HCT116 (cell line): ENCODE results near the gene PRKN. TPM values are rescaled to one million over a fixed set of nuclear protein-coding genes. Genes with fewer than 3 reads are reported as not detected.

ENCODE experiments used
- ATAC-seq: fragments of 200-7000 bp; cut with Tn5 transposase; 2 replicates; pipeline ENCODE4 v1.9.1; 2020; ENCODE audit warnings: mild to moderate bottlenecking, moderate library complexity
- BruUV-seq: library from RNA; stranded (reverse); fragments of 400-500 nt; replicated peaks from 2 replicates; lab custom pipeline; 2021; lab: Mats Ljungman, UMichigan
- CTCF ChIA-PET: fragments of 300-600 bp; sonication (Branson Sonifier 250); formaldehyde crosslinking; loops from one replicate; lab custom pipeline; 2021; ENCODE audit warnings: antibody characterized with exemption; lab: Charles Lee
- POLR2A ChIA-PET: fragments of 300-600, 350-600 bp; sonication (Branson Sonifier 250); formaldehyde crosslinking; loops from one replicate; lab custom pipeline; 2021; ENCODE audit warnings: antibody characterized with exemption; lab: Charles Lee
- RAD21 ChIA-PET, 2 experiments: fragments of 300-600 bp; sonication (Branson Sonifier 250); formaldehyde crosslinking; loops; one replicate each; lab custom pipeline; 2023; ENCODE audit warnings: low total read pairs in 2 of 2; ENCODE audit not compliant: uncharacterized antibody in 2 of 2, unreplicated experiment in 2 of 2, low non-redundant PET in 1 of 2; lab: Charles Lee
- DNase-seq: peaks from one replicate; pipeline ENCODE4 v3.0.0-alpha.2; 2010; ENCODE audit warnings: low read depth, low spot score
- H2AFZ ChIP-seq: fragments of 200-600 bp; shearing (Covaris generic), sonication (generic); 2 replicates; pipeline ENCODE4 v1.6.1; 2017; ENCODE audit warnings: low read depth, mixed run types, mixed read lengths, antibody characterized with exemption, low read length; ENCODE audit not compliant: poor library complexity, severe bottlenecking
- H3K27ac ChIP-seq: 2 replicates; pipeline ENCODE4 v1.5.1; 2012; ENCODE audit warnings: low read depth, low read length
- H3K27me3 ChIP-seq: fragments of 200-600 bp; sonication (generic); 2 replicates; pipeline ENCODE4 v1.6.1; 2016; ENCODE audit warnings: mixed run types, low read length, mixed read lengths; ENCODE audit not compliant: insufficient read depth
- H3K36me3 ChIP-seq, 2 experiments: fragments of 200-500 bp in 1 of 2; fragments of 200-600 bp in 1 of 2; sonication (Bioruptor generic) in 1 of 2; sonication (generic) in 1 of 2; 2 replicates each; pipeline versions ENCODE4 v1.5.1 to v1.6.1; 2014 to 2016; ENCODE audit warnings: low read length in 2 of 2, inconsistent platforms in 1 of 2, mixed read lengths in 1 of 2, mixed run types in 1 of 2; ENCODE audit not compliant: insufficient read depth in 2 of 2, control insufficient read depth in 1 of 2
- H3K4me1 ChIP-seq, 2 experiments: fragments of 200-600 bp in 1 of 2; sonication (generic) in 1 of 2; 2 replicates each; pipeline versions ENCODE4 v1.5.1 to v1.6.1; 2012 to 2017; ENCODE audit warnings: low read length in 2 of 2, inconsistent platforms in 1 of 2, mild to moderate bottlenecking in 1 of 2, mixed read lengths in 1 of 2, mixed run types in 1 of 2, moderate library complexity in 1 of 2; ENCODE audit not compliant: insufficient read depth in 2 of 2, control insufficient read depth in 1 of 2
- H3K4me2 ChIP-seq: fragments of 200-600 bp; sonication (generic); 2 replicates; pipeline ENCODE4 v1.6.1; 2017; ENCODE audit warnings: mixed run types, low read length, mixed read lengths
- H3K4me3 ChIP-seq, 2 experiments: fragments of 200-600 bp in 1 of 2; sonication (generic) in 1 of 2; replicated peaks in 1 of 2; 2 replicates each; pipeline ENCODE4 v1.5.1; 2011 to 2016; ENCODE audit warnings: low read length in 2 of 2, control low read depth in 1 of 2, low read depth in 1 of 2, mild to moderate bottlenecking in 1 of 2, mixed read lengths in 1 of 2, mixed run types in 1 of 2
- H3K79me2 ChIP-seq: fragments of 200-600 bp; sonication (generic); 2 replicates; pipeline ENCODE4 v1.6.1; 2017; ENCODE audit warnings: mild to moderate bottlenecking, mixed run types, low read length, moderate library complexity, mixed read lengths; ENCODE audit not compliant: insufficient read depth
- H3K9ac ChIP-seq: fragments of 200-600 bp; sonication (generic); 2 replicates; pipeline ENCODE4 v1.6.1; 2016; ENCODE audit warnings: low read length, mixed read lengths
- H3K9me2 ChIP-seq: fragments of 200-600 bp; sonication (generic), shearing (Covaris generic); 2 replicates; pipeline ENCODE4 v1.6.1; 2017; ENCODE audit warnings: mixed run types, mild to moderate bottlenecking, moderate library complexity; ENCODE audit not compliant: insufficient read depth
- H3K9me3 ChIP-seq, 2 experiments: fragments of 200-500 bp in 1 of 2; fragments of 200-600 bp in 1 of 2; sonication (Bioruptor generic) in 1 of 2; sonication (generic) in 1 of 2; 2 replicates each; pipeline ENCODE4 v1.6.1; 2014 to 2017; ENCODE audit warnings: low read length in 2 of 2, mixed read lengths in 2 of 2, inconsistent platforms in 1 of 2, low read depth in 1 of 2, mild to moderate bottlenecking in 1 of 2, mixed run types in 1 of 2, moderate library complexity in 1 of 2; ENCODE audit not compliant: control insufficient read depth in 1 of 2, insufficient read depth in 1 of 2
- H4K20me1 ChIP-seq: fragments of 200-600 bp; sonication (generic), shearing (Covaris generic); 2 replicates; pipeline ENCODE4 v1.6.1; 2017; ENCODE audit warnings: mixed run types, mild to moderate bottlenecking, moderate library complexity; ENCODE audit not compliant: insufficient read depth
- ATF3 ChIP-seq: IDR thresholded peaks from 2 replicates; pipeline ENCODE4 v1.6.1; 2012
- CBX3 ChIP-seq: IDR thresholded peaks from 2 replicates; pipeline ENCODE4 v1.6.1; 2012; ENCODE audit warnings: low read depth
- CEBPB ChIP-seq: IDR thresholded peaks from 2 replicates; pipeline ENCODE4 v1.6.1; 2012; ENCODE audit warnings: low read depth
- CTCF ChIP-seq, 3 experiments: fragments of 200-600 bp in 1 of 3; sonication (generic) in 1 of 3; IDR thresholded peaks in 2 of 3; conservative IDR thresholded peaks in 1 of 3; 2 replicates each; pipeline ENCODE4 v1.5.1; 2012 to 2017; ENCODE audit warnings: low read depth in 2 of 3, low read length in 2 of 3, antibody characterized with exemption in 1 of 3, borderline replicate concordance in 1 of 3, control low read depth in 1 of 3, mild to moderate bottlenecking in 1 of 3, mixed read lengths in 1 of 3, mixed run types in 1 of 3, moderate library complexity in 1 of 3; ENCODE audit not compliant: insufficient read depth in 1 of 3
- EGR1 ChIP-seq: IDR thresholded peaks from 2 replicates; pipeline ENCODE4 v1.6.1; 2012; ENCODE audit warnings: low read depth
- ELF1 ChIP-seq: IDR thresholded peaks from 2 replicates; pipeline ENCODE4 v1.6.1; 2012; ENCODE audit warnings: low read depth, borderline replicate concordance
- EZH2 ChIP-seq: fragments of 200-600 bp; sonication (generic); IDR thresholded peaks from 2 replicates; pipeline ENCODE4 v1.6.1; 2017; ENCODE audit warnings: antibody characterized with exemption, mixed run types
- EZH2phosphoT487 ChIP-seq: fragments of 200-600 bp; IDR thresholded peaks from 2 replicates; pipeline ENCODE4 v1.6.1; 2018; ENCODE audit warnings: antibody characterized with exemption, borderline replicate concordance
- FOSL1 ChIP-seq: IDR thresholded peaks from 2 replicates; pipeline ENCODE4 v1.6.1; 2012; ENCODE audit warnings: low read depth
- JUND ChIP-seq: IDR thresholded peaks from 2 replicates; pipeline ENCODE4 v1.6.1; 2012
- POLR2A ChIP-seq: IDR thresholded peaks from 2 replicates; pipeline ENCODE4 v1.7.0; 2011; ENCODE audit warnings: borderline replicate concordance; ENCODE audit not compliant: insufficient read depth, insufficient read length; ENCODE audit errors: extremely low read depth
- POLR2AphosphoS5 ChIP-seq: IDR thresholded peaks from 2 replicates; pipeline ENCODE4 v1.6.1; 2011; ENCODE audit warnings: mild to moderate bottlenecking, low read depth, low read length, moderate library complexity
- RAD21 ChIP-seq: IDR thresholded peaks from 2 replicates; pipeline ENCODE4 v1.6.1; 2012; ENCODE audit warnings: low read depth, mild to moderate bottlenecking
- REST ChIP-seq: IDR thresholded peaks from 2 replicates; pipeline ENCODE4 v1.6.1; 2012; ENCODE audit warnings: low read depth
- SP1 ChIP-seq: IDR thresholded peaks from 2 replicates; pipeline ENCODE4 v1.6.1; 2012; ENCODE audit warnings: low read depth
- TCF7L2 ChIP-seq: IDR thresholded peaks from 2 replicates; pipeline ENCODE4 v1.7.0; 2011; ENCODE audit warnings: borderline replicate concordance, inconsistent platforms; ENCODE audit not compliant: insufficient read depth, insufficient read length; ENCODE audit errors: extremely low read depth
- YY1 ChIP-seq: IDR thresholded peaks from 2 replicates; pipeline ENCODE4 v1.6.1; 2011; ENCODE audit warnings: low read length, low read depth, moderate library complexity, mild to moderate bottlenecking; ENCODE audit not compliant: insufficient replicate concordance; ENCODE audit errors: extremely low read depth
- ZFX ChIP-seq: fragments of 450-650 bp; IDR thresholded peaks from 2 replicates; pipeline ENCODE4 v1.6.1; 2017
- ZNF274 ChIP-seq: fragments of 200-500 bp; sonication (Bioruptor generic); IDR thresholded peaks from 2 replicates; pipeline ENCODE4 v1.6.1; 2014; ENCODE audit warnings: mild to moderate bottlenecking, low read depth, low read length, inconsistent platforms
- intact Hi-C: fragments of 100-400 bp; cut with micrococcal nuclease; formaldehyde crosslinking; loops from 2 replicates; pipeline ENCODE4 v1.10.0; 2022
- total RNA-seq: library from RNA; stranded (reverse); gene quantifications from one replicate; pipeline ENCODE4 v1.2.1, GENCODE V29; 2021; ENCODE audit not compliant: unreplicated experiment

The PRKN gene
- total RNA-seq, 1 experiment from 2014 or later = 2.6 TPM

- POLR2A ChIA-PET = no interaction called here
- Histone ChIP-seq H3K4me3 (no peak overlapping the region), H3K9me2 (no peaks in the 10 kb centered on the region), H4K20me1 (no peaks in the 10 kb centered on the region), H3K27me3 (no peaks in the 10 kb centered on the region), H3K9me3 (no peaks in the 10 kb centered on the region)
- ATAC-seq = no peak
- BruUV-seq = no TSS peak
- no peak for TF ChIP-seq EGR1
- no peak for TF ChIP-seq EZH2phosphoT487
- TF ChIP-seq FOSL1 = no peak
- TF ChIP-seq ZNF274 = no peak
- no peak for TF ChIP-seq YY1
- no peak for TF ChIP-seq EZH2
- TF ChIP-seq CTCF (IDR thresholded peaks at IDR 0.05 in 2 of 3, conservative IDR thresholded peaks at IDR 0.05 in 1 of 3; ENCODE audit: borderline replicate concordance in 1 of 3, insufficient read depth in 1 of 3, low read depth in 2 of 3, low read length in 2 of 3) = no peak
- no peak for TF ChIP-seq CBX3
- TF ChIP-seq SP1 = no peak
- TF ChIP-seq REST = no peak
- TF ChIP-seq ATF3 = no peak
- TF ChIP-seq POLR2A = no peak
- TF ChIP-seq ZFX = no peak
- TF ChIP-seq CEBPB = no peak
- TF ChIP-seq TCF7L2 = no peak
- TF ChIP-seq ELF1 = no peak
- TF ChIP-seq RAD21 = no peak
- no peak for TF ChIP-seq POLR2AphosphoS5
- TF ChIP-seq JUND = no peak
- TF ChIP-seq, all 23 proteins: peak for 0
- H3K9ac ChIP-seq = no peak overlapping the region
- H2AFZ ChIP-seq = no peak overlapping the region
- H3K36me3 ChIP-seq = no peaks in the 10 kb centered on the region
- H3K4me2 ChIP-seq = no peak overlapping the region
- intact Hi-C loops = no loop called here
- no peak overlapping the region for H3K27ac ChIP-seq
- DNase-seq = no peak
- ChIA-PET CTCF (no interaction called here), RAD21 (no interaction called here)
- no peaks in the 10 kb centered on the region for H3K4me1 ChIP-seq
- no peaks in the 10 kb centered on the region for H3K79me2 ChIP-seq
Measured at GRCh38 chr6:162528538-162528937, 199.0 kb downstream of the PRKN start.
